GM18505 (cell line): Measurements from ENCODE around the gene TCAP.
A peak's percentile ranks its signal among the peaks of the same experiment; 100 is the strongest.

Experiments
- ATAC-seq: cut with Tn5 transposase; IDR thresholded peaks from one replicate; pipeline ENCODE4 v1.9.1; 2021; ENCODE audit not compliant: unreplicated experiment
- POLR2A ChIP-seq: IDR thresholded peaks from 4 replicates; pipeline ENCODE4 v1.6.1; 2011; ENCODE audit warnings: borderline replicate concordance; ENCODE audit not compliant: insufficient read depth, insufficient read length; ENCODE audit errors: extremely low read depth

TCAP gene

GRCh38 chr17:39636587-39636926 lies 28.6 kb upstream of the TCAP start:
- no peak for TF ChIP-seq POLR2A
- ATAC-seq: peak; percentile 12

GRCh38 chr17:39636927-39637736 lies 28.0 kb upstream of the TCAP start, which contains the start of gene STARD3:
TSS of gene STARD3 (plus strand) at chr17:39637144. CDS start at chr17:39653532, 16,388 bp downstream.
- peak; percentile 78 for TF ChIP-seq POLR2A
- peak; percentile 80 for ATAC-seq

DNA sequence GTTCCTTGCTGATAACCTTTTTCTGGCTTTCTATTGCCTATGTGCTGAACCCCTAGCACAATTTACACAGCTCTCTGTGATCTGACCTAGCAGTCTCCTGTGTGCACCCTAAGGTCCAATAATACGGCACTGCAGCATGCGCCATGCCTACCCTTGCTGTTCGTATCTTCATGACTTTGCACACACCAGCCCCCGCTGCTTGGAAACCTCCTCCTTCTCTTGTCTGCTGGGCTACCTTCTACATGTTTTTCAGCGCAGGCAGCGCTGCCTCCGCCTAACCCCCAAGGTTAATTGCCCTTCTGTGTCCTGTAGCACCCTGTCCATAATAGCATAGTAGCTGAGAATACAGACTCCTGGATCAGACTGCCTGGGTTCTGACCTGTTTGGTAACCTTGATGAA lies 26.8 kb upstream of the TCAP start:
- TF ChIP-seq POLR2A: no peak
- no peak for ATAC-seq

DNA sequence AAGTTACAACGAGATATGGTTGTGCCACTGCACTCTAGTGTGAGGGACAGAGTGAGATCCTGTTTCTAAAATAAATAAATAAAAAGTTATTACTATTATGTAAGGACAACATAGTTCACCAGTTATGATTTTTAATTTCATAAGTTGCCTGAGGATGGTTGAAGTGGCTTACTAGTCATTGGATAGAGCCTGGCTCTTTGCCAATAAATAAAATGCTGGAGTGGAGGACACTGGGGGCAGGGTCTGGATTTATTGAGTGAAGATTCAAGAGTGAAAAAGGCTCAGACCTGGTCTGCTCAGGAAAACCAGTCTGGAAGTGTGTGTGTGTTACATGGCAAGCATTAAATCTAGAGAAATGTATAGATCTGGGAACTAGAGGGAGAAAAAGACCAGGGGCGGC lies 26.1 kb upstream of the TCAP start:
- no peak for ATAC-seq
- no peak for TF ChIP-seq POLR2A

- TF ChIP-seq POLR2A: no peak
- no peak for ATAC-seq
Measured at GRCh38 chr17:39639566-39640458, 25.3 kb upstream of the TCAP start.

GRCh38 chr17:39640591-39641031 lies 24.5 kb upstream of the TCAP start:
- ATAC-seq: no peak

DNA sequence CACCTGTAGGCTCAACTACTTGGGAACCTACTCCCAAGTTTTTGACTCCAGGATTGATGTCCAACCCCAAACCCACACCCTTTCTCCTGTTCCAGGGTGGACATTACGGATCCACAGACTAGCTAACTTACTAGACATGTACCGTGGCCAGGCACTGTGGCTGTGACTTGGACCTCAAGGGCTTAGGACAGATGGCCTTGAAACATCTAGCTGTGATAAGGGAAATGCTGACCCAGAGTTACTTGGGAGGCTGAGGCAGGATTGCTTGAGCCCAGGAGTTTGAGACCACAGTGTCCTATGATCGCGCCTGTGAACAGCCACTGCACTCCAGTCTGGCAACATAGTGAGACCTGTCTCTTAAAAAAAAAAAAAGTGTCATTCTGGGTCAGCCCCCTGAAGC lies 24.1 kb upstream of the TCAP start:
- ATAC-seq: no peak
- TF ChIP-seq POLR2A: no peak

More at GRCh38 chr17:39640591-39641031, 24.5 kb upstream of the TCAP start:
- TF ChIP-seq POLR2A: no peak

DNA sequence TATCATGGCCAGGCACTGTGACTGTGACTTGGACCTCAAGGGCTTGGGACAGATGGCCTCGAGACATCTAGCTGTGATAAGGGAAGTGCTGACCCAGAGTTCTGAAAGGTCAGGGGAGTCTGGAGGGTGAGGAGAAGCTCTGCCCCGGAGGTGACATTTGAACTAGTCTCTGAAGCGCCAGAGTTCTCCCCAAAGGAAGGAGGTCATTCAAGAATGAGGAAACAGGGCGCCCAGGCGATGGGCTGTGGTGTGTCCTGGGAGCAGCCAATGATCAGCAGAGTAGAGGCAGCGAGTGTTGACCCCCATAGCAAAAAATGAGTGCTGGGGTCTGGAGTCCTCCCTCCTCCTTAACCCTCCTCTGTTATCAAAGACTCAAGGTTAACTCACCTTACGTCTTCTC lies 23.3 kb upstream of the TCAP start:
- no peak for TF ChIP-seq POLR2A
- ATAC-seq: no peak

GRCh38 chr17:39642291-39643074 lies 22.7 kb upstream of the TCAP start:
- no peak for TF ChIP-seq POLR2A
- no peak for ATAC-seq

DNA sequence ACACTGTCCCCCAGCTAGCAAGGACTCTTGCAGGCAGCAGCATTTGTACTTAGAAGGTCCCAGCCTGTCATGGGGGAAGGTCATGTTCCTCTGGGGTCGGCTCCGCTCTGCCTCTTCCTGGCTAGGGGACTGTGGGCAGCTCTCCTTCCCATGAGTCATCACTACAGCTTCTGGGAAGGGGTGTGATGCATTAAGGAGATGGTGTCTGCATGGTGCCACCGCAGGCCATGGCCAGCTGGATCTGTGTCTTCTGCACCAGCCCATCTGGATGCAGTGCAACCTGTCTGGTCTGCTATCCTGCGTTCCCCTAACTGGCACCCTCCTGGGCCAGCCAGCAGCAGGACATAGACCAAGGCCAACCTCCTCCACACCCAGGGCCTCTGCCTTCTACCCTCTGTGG lies 21.9 kb upstream of the TCAP start:
- TF ChIP-seq POLR2A: no peak
- ATAC-seq: no peak

GRCh38 chr17:39647256-39647655 lies 17.9 kb upstream of the TCAP start:
- TF ChIP-seq POLR2A: no peak
- ATAC-seq: no peak

DNA sequence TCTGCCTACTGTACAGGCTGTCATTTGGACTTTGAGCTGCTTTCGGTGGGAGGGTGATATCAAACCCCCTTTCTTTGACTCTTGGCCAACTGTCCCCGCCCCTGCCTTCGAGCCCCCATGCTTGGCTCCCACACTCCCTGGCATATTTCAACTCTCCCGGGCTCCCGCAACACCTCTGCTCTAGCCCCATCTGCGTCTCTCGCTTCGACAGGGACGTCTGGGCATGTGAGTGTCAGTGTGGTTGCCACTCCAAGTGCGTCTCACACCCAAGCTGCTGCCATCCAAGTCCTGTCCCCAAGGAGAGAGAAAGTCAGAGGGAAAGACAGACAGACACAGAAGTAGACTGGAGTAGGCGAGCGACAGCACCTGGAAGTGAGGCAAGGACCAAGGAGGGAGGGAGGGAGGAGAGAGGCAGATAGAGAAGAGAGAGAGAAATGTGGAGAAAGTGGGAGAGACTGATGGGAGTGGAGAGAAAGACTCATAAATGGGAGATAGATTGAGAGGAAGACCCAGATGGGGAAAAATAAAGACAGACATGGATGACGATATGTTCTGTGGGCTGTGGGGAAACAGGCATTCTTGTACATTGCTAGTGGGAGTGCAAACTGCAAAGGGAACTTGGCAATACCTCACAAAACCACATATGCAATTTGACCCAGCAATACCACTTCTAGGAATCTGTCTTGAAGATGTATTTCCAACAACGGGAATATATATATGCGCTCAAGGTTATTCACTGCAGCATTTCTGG lies 16.4 kb upstream of the TCAP start:
- no peak for ATAC-seq
- no peak for TF ChIP-seq POLR2A
